HepG2 (cell line): ENCODE results near the gene COPS7A. TPM values are rescaled to one million over a fixed set of nuclear protein-coding genes. Genes with fewer than 3 reads are reported as not detected.

Experiments used
- CAMTA2 ChIP-seq: sonication (generic); formaldehyde crosslinking; IDR thresholded peaks from 2 replicates; pipeline ENCODE4 v1.4.0; 2020; ENCODE audit warnings: mild to moderate bottlenecking, missing genetic modification reagents, borderline replicate concordance
- CENPT ChIP-seq: sonication (generic); formaldehyde crosslinking; IDR thresholded peaks from 2 replicates; pipeline ENCODE4 v1.8.0; 2022; ENCODE audit warnings: low read depth, mild to moderate bottlenecking, moderate library complexity, missing genetic modification reagents
- ELF1 ChIP-seq: sonication (generic); formaldehyde crosslinking; IDR thresholded peaks from 2 replicates; pipeline ENCODE4 v1.4.0; 2020; ENCODE audit warnings: missing genetic modification reagents
- FOXA3 ChIP-seq: IDR thresholded peaks from 2 replicates; pipeline ENCODE4 v1.6.1; 2016; ENCODE audit warnings: missing genetic modification reagents, missing compliant biosample characterization
- NFKB2 ChIP-seq: sonication (generic); formaldehyde crosslinking; IDR thresholded peaks from 2 replicates; pipeline ENCODE4 v1.4.0; 2020; ENCODE audit warnings: missing genetic modification reagents, borderline replicate concordance
- RNF2 ChIP-seq: fragments of 450-650 bp; conservative IDR thresholded peaks from 2 replicates; pipeline ENCODE4 v1.6.1; 2016; ENCODE audit warnings: low read depth
- SALL2 ChIP-seq: sonication (generic); formaldehyde crosslinking; IDR thresholded peaks from 2 replicates; pipeline ENCODE4 v1.8.1; 2023; ENCODE audit warnings: mild to moderate bottlenecking, missing genetic modification reagents, inconsistent platforms
- SOX13 ChIP-seq, 3 experiments: fragments of 450-650 bp in 1 of 3; sonication (generic) in 1 of 3; formaldehyde crosslinking in 1 of 3; IDR thresholded peaks in 2 of 3; conservative IDR thresholded peaks in 1 of 3; 2 replicates each; pipeline versions ENCODE4 v1.5.0 to v1.6.1; 2016 to 2020; ENCODE audit warnings: antibody characterized with exemption in 1 of 3, mild to moderate bottlenecking in 1 of 3, missing compliant biosample characterization in 1 of 3, missing genetic modification reagents in 1 of 3, moderate library complexity in 1 of 3
- YEATS4 ChIP-seq: sonication (generic); formaldehyde crosslinking; IDR thresholded peaks from 2 replicates; pipeline ENCODE4 v1.4.0; 2020; ENCODE audit warnings: missing genetic modification reagents, borderline replicate concordance
- ZNF12 ChIP-seq: sonication (generic); formaldehyde crosslinking; IDR thresholded peaks from 2 replicates; pipeline ENCODE4 v1.5.0; 2020; ENCODE audit warnings: missing genetic modification reagents
- ZNF468 ChIP-seq: sonication (generic); formaldehyde crosslinking; IDR thresholded peaks from 2 replicates; pipeline ENCODE4 v1.8.0; 2022; ENCODE audit warnings: mild to moderate bottlenecking, moderate library complexity, missing genetic modification reagents
- ZNF83 ChIP-seq: sonication (generic); formaldehyde crosslinking; IDR thresholded peaks from 2 replicates; pipeline ENCODE4 v1.4.0; 2020; ENCODE audit warnings: missing genetic modification reagents, mild to moderate bottlenecking, borderline replicate concordance
- polyA plus RNA-seq, 8 experiments: library from polyadenylated mRNA; depleted of rRNA in 3 of 8; stranded (reverse) in 7 of 8; unstranded in 1 of 8; fragments of >200 nt; fragmentation: Illumina TruSeq in 4 of 8; extraction: Trizol in 4 of 8; gene quantifications; 2 replicates each; pipeline versions ENCODE4 v1.2.1 to v1.2.3, GENCODE V29; 2011 to 2016; ENCODE audit warnings: low read depth in 4 of 8, missing spikeins in 1 of 8, mixed read lengths in 1 of 8; ENCODE audit not compliant: insufficient read depth in 1 of 8
- total RNA-seq, 5 experiments: library from RNA; depleted of rRNA; stranded (reverse); fragments of >200 nt; fragmentation: Illumina TruSeq; extraction: Trizol; gene quantifications; 2 replicates each; pipeline ENCODE4 v1.2.3, GENCODE V29; 2016; ENCODE audit warnings: low read depth in 1 of 5
- TF ChIP-seq, protein P1 (sequence below): sonication (generic); formaldehyde crosslinking; IDR thresholded peaks from 2 replicates; pipeline ENCODE4 v1.5.0; 2020; ENCODE audit warnings: mild to moderate bottlenecking, missing genetic modification reagents
- TF ChIP-seq, protein P2 (sequence below): sonication (generic); formaldehyde crosslinking; IDR thresholded peaks from 2 replicates; pipeline ENCODE4 v1.5.1; 2020; ENCODE audit warnings: mild to moderate bottlenecking, missing genetic modification reagents, borderline replicate concordance
- TF ChIP-seq, protein P3 (sequence below): sonication (generic); formaldehyde crosslinking; IDR thresholded peaks from 2 replicates; pipeline ENCODE4 v1.5.0; 2020; ENCODE audit warnings: missing genetic modification reagents
- TF ChIP-seq, protein P4 (sequence below): sonication (generic); formaldehyde crosslinking; IDR thresholded peaks from 2 replicates; pipeline ENCODE4 v1.5.1; 2020; ENCODE audit warnings: missing genetic modification reagents, mild to moderate bottlenecking, borderline replicate concordance

The COPS7A gene
- total and polyA plus RNA-seq, 2 of the 13 experiments (the other 11 are each of a cell fraction or from before 2014, with no cell fraction given): 40.0 to 73.6 TPM

DNA sequence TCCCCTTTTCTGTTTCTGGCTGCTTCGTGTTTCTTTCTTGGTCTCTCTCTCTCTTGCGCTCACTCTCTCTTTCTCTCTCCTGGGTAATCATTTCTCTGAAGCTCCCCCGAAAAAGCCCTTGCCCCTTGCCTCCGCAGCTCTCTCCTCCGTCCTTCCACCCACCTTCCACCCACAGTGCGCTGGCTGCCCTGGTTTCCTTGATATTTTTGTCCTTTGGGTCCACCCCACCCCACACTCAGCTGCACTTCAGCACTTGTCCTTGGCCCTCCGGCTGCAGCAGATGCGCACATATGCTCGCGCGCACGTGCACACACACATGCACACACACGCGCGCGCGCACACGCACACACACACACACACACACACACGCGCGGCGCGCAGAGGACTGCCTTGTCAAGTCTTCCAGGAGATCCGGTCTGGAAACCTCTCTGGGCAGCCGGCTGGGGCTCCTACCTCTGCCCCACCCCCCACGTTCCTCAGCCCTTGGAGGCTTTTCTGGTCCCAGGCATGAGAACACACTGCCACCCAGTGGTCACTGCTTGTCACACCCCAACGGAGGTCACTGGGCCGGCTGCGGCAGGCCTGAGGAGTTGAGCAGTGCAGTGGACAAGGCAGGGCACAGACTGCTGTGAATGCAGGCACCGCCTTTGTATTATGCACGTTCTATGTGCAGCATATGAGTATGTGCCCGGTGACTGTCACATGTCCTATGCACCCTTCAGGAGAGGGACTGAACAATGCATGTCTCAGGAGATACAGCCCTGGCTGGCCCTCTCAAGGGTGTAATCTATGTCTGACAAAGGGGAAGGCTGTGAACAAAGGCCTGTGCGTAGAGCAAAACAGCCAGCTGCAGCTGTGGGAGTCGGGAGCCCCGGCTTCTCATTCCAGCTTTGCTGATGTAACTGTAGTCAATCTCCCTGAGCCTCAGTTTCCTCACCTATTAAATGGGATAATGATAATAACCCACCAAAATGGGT lies 55.0 kb downstream of the COPS7A start (continued):
- no peak for TF ChIP-seq SALL2 (CRISPR knock-in tag)
- no peak; the same call in 1 of the 2 replicates for TF ChIP-seq CAMTA2
- TF ChIP-seq ZNF83: no peak
- TF ChIP-seq NFKB2 (CRISPR knock-in tag): peak; percentile 35; the same call in 1 of the 2 replicates
- 0 out of 2 replicates have a peak, but pooled peaks have one; percentile 25 for TF ChIP-seq RNF2
- TF ChIP-seq, protein P1, sequence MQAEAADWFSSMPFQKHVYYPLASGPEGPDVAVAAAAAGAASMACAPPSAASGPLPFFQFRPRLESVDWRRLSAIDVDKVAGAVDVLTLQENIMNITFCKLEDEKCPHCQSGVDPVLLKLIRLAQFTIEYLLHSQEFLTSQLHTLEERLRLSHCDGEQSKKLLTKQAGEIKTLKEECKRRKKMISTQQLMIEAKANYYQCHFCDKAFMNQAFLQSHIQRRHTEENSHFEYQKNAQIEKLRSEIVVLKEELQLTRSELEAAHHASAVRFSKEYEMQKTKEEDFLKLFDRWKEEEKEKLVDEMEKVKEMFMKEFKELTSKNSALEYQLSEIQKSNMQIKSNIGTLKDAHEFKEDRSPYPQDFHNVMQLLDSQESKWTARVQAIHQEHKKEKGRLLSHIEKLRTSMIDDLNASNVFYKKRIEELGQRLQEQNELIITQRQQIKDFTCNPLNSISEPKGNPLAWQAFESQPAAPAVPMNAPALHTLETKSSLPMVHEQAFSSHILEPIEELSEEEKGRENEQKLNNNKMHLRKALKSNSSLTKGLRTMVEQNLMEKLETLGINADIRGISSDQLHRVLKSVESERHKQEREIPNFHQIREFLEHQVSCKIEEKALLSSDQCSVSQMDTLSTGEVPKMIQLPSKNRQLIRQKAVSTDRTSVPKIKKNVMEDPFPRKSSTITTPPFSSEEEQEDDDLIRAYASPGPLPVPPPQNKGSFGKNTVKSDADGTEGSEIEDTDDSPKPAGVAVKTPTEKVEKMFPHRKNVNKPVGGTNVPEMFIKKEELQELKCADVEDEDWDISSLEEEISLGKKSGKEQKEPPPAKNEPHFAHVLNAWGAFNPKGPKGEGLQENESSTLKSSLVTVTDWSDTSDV: no peak
- TF ChIP-seq, protein P2, sequence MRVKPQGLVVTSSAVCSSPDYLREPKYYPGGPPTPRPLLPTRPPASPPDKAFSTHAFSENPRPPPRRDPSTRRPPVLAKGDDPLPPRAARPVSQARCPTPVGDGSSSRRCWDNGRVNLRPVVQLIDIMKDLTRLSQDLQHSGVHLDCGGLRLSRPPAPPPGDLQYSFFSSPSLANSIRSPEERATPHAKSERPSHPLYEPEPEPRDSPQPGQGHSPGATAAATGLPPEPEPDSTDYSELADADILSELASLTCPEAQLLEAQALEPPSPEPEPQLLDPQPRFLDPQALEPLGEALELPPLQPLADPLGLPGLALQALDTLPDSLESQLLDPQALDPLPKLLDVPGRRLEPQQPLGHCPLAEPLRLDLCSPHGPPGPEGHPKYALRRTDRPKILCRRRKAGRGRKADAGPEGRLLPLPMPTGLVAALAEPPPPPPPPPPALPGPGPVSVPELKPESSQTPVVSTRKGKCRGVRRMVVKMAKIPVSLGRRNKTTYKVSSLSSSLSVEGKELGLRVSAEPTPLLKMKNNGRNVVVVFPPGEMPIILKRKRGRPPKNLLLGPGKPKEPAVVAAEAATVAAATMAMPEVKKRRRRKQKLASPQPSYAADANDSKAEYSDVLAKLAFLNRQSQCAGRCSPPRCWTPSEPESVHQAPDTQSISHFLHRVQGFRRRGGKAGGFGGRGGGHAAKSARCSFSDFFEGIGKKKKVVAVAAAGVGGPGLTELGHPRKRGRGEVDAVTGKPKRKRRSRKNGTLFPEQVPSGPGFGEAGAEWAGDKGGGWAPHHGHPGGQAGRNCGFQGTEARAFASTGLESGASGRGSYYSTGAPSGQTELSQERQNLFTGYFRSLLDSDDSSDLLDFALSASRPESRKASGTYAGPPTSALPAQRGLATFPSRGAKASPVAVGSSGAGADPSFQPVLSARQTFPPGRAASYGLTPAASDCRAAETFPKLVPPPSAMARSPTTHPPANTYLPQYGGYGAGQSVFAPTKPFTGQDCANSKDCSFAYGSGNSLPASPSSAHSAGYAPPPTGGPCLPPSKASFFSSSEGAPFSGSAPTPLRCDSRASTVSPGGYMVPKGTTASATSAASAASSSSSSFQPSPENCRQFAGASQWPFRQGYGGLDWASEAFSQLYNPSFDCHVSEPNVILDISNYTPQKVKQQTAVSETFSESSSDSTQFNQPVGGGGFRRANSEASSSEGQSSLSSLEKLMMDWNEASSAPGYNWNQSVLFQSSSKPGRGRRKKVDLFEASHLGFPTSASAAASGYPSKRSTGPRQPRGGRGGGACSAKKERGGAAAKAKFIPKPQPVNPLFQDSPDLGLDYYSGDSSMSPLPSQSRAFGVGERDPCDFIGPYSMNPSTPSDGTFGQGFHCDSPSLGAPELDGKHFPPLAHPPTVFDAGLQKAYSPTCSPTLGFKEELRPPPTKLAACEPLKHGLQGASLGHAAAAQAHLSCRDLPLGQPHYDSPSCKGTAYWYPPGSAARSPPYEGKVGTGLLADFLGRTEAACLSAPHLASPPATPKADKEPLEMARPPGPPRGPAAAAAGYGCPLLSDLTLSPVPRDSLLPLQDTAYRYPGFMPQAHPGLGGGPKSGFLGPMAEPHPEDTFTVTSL (CRISPR knock-in tag): no peak
- peak; percentile 68; the same call in 1 of the 2 replicates for TF ChIP-seq CENPT
- TF ChIP-seq, protein P3, sequence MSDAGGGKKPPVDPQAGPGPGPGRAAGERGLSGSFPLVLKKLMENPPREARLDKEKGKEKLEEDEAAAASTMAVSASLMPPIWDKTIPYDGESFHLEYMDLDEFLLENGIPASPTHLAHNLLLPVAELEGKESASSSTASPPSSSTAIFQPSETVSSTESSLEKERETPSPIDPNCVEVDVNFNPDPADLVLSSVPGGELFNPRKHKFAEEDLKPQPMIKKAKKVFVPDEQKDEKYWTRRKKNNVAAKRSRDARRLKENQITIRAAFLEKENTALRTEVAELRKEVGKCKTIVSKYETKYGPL (CRISPR knock-in tag): no peak
- TF ChIP-seq FOXA3: peak; percentile 60
- TF ChIP-seq ELF1 (CRISPR knock-in tag): peak; percentile 52; the same call in 1 of the 2 replicates
- peak; percentile 56; the same call in 1 of the 2 replicates for TF ChIP-seq YEATS4 (CRISPR knock-in tag)
- TF ChIP-seq ZNF468 (CRISPR knock-in tag): no peak
- TF ChIP-seq ZNF12 (CRISPR knock-in tag): 0 out of 2 replicates have a peak, but pooled peaks have one; percentile 29
- TF ChIP-seq SOX13 (IDR thresholded peaks at IDR 0.05): no peak
- TF ChIP-seq SOX13 (CRISPR knock-in tag; conservative IDR thresholded peaks at IDR 0.05 in 1 of 2, IDR thresholded peaks at IDR 0.05 in 1 of 2): peak in 1 of 2 experiments; percentile 48; a peak in 1 of 4 replicates
- TF ChIP-seq, protein P4, sequence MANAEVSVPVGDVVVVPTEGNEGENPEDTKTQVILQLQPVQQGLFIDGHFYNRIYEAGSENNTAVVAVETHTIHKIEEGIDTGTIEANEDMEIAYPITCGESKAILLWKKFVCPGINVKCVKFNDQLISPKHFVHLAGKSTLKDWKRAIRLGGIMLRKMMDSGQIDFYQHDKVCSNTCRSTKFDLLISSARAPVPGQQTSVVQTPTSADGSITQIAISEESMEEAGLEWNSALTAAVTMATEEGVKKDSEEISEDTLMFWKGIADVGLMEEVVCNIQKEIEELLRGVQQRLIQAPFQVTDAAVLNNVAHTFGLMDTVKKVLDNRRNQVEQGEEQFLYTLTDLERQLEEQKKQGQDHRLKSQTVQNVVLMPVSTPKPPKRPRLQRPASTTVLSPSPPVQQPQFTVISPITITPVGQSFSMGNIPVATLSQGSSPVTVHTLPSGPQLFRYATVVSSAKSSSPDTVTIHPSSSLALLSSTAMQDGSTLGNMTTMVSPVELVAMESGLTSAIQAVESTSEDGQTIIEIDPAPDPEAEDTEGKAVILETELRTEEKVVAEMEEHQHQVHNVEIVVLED (CRISPR knock-in tag): peak; percentile 54; the same call in 1 of the 2 replicates
